OCI-LY1 (cell line): ENCODE measurements around the gene MYO9A.

Source experiments
- H2AFZ ChIP-seq: fragments of 200-600 bp; sonication (generic), shearing (Covaris generic); 2 replicates; pipeline ENCODE4 v1.6.0; 2014; ENCODE audit warnings: antibody characterized with exemption, mild to moderate bottlenecking, low read length
- H3F3A ChIP-seq: fragments of 200-600 bp; sonication (generic), shearing (Covaris generic); 2 replicates; pipeline ENCODE4 v1.6.0; 2014; ENCODE audit warnings: mild to moderate bottlenecking, antibody characterized with exemption, low read length, moderate library complexity; ENCODE audit not compliant: insufficient read depth
- H3K27ac ChIP-seq: fragments of 200-600 bp; sonication (generic); 2 replicates; pipeline ENCODE4 v1.5.1; 2014; ENCODE audit warnings: low read length, mixed run types, mild to moderate bottlenecking, low read depth; ENCODE audit not compliant: poor library complexity, severe bottlenecking
- H3K27me3 ChIP-seq: fragments of 200-600 bp; sonication (generic); 2 replicates; pipeline ENCODE4 v1.6.0; 2014; ENCODE audit warnings: antibody characterized with exemption, mild to moderate bottlenecking, low read length, moderate library complexity; ENCODE audit not compliant: insufficient read depth
- H3K36me3 ChIP-seq: fragments of 200-600 bp; sonication (generic); 2 replicates; pipeline ENCODE4 v1.6.1; 2014; ENCODE audit warnings: mild to moderate bottlenecking, antibody characterized with exemption, low read length, moderate library complexity, mixed read lengths; ENCODE audit not compliant: insufficient read depth
- H3K4me1 ChIP-seq: fragments of 200-600 bp; sonication (generic); 2 replicates; pipeline ENCODE4 v1.5.1; 2014; ENCODE audit warnings: mild to moderate bottlenecking, low read length, moderate library complexity; ENCODE audit not compliant: insufficient read depth, severe bottlenecking
- H3K4me2 ChIP-seq: fragments of 200-600 bp; sonication (generic), shearing (Covaris generic); 2 replicates; pipeline ENCODE4 v1.6.1; 2014; ENCODE audit warnings: low read length
- H3K4me3 ChIP-seq: fragments of 200-600 bp; sonication (generic); 2 replicates; pipeline ENCODE4 v1.5.1; 2014; ENCODE audit warnings: low read length, low read depth, mild to moderate bottlenecking, mixed read lengths; ENCODE audit not compliant: poor library complexity, severe bottlenecking
- H3K79me2 ChIP-seq: fragments of 200-600 bp; shearing (Covaris generic); 2 replicates; pipeline ENCODE4 v1.6.1; 2016; ENCODE audit warnings: mixed run types, low read length, mixed read lengths; ENCODE audit not compliant: insufficient read depth
- H3K9ac ChIP-seq: fragments of 200-600 bp; sonication (generic), shearing (Covaris generic); 2 replicates; pipeline ENCODE4 v1.6.1; 2014; ENCODE audit warnings: mild to moderate bottlenecking, low read length, mixed read lengths
- H3K9me2 ChIP-seq: fragments of 200-600 bp; sonication (generic), shearing (Covaris generic); 2 replicates; pipeline ENCODE4 v1.6.1; 2014; ENCODE audit warnings: low read depth, mild to moderate bottlenecking, low read length, mixed read lengths
- H3K9me3 ChIP-seq: fragments of 200-600 bp; shearing (Covaris generic); 2 replicates; pipeline ENCODE4 v1.6.1; 2014; ENCODE audit warnings: low read length, mixed read lengths
- H4K20me1 ChIP-seq: fragments of 200-600 bp; sonication (generic), shearing (Covaris generic); 2 replicates; pipeline ENCODE4 v1.6.0; 2016; ENCODE audit warnings: mild to moderate bottlenecking, low read length; ENCODE audit not compliant: insufficient read depth
- EZH2 ChIP-seq: fragments of 200-600 bp; sonication (generic), shearing (Covaris generic); IDR thresholded peaks from 2 replicates; pipeline ENCODE4 v1.8.0; 2017; ENCODE audit warnings: borderline replicate concordance, mixed run types, mild to moderate bottlenecking, antibody characterized with exemption, low read length, moderate library complexity, mixed read lengths
- TF ChIP-seq, protein P1 (sequence below): fragments of 200-600 bp; sonication (generic), shearing (Covaris generic); IDR thresholded peaks from 2 replicates; pipeline ENCODE4 v1.5.1; 2017; ENCODE audit warnings: mild to moderate bottlenecking, antibody characterized with exemption, low read length, moderate library complexity, mixed read lengths

The MYO9A gene

DNA sequence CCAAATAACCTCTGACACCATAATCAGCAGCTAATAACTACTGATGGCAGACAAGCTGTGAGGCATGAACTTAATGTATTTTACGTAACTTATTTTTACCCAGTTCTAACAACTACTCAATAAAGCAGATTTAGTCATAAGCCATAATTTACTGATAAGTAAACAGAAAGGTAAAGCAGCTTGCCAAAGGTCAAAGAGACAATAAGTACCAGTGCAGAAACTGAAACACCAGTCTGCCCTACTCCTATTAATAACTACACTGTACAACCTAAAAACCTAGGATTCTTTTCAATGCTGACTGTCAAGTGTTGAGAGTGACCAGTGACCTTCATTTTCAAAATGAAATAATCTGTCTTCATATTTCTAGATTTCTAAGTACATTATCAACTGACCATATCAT, 155.4 kb downstream of the MYO9A start:
- H3K27ac ChIP-seq: no peak overlapping the region
- no peak overlapping the region for H3K4me2 ChIP-seq
- no peaks in the 10 kb centered on the region for H3K4me1 ChIP-seq
- H3K9me2 ChIP-seq: no peaks in the 10 kb centered on the region
- H3F3A ChIP-seq: no peaks in the 10 kb centered on the region
- no peaks in the 10 kb centered on the region for H3K79me2 ChIP-seq
- H3K27me3 ChIP-seq: no peaks in the 10 kb centered on the region
- H2AFZ ChIP-seq: no peak overlapping the region
- TF ChIP-seq, protein P1, sequence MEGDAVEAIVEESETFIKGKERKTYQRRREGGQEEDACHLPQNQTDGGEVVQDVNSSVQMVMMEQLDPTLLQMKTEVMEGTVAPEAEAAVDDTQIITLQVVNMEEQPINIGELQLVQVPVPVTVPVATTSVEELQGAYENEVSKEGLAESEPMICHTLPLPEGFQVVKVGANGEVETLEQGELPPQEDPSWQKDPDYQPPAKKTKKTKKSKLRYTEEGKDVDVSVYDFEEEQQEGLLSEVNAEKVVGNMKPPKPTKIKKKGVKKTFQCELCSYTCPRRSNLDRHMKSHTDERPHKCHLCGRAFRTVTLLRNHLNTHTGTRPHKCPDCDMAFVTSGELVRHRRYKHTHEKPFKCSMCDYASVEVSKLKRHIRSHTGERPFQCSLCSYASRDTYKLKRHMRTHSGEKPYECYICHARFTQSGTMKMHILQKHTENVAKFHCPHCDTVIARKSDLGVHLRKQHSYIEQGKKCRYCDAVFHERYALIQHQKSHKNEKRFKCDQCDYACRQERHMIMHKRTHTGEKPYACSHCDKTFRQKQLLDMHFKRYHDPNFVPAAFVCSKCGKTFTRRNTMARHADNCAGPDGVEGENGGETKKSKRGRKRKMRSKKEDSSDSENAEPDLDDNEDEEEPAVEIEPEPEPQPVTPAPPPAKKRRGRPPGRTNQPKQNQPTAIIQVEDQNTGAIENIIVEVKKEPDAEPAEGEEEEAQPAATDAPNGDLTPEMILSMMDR: no peak
- no peak for TF ChIP-seq EZH2
- H4K20me1 ChIP-seq: no peaks in the 10 kb centered on the region
- peaks cover 5% of the 10 kb centered on the region; the same call in 1 of the 2 replicates for H3K36me3 ChIP-seq
- no peaks in the 10 kb centered on the region for H3K9me3 ChIP-seq
- no peak overlapping the region for H3K4me3 ChIP-seq
- H3K9ac ChIP-seq: no peak overlapping the region

DNA sequence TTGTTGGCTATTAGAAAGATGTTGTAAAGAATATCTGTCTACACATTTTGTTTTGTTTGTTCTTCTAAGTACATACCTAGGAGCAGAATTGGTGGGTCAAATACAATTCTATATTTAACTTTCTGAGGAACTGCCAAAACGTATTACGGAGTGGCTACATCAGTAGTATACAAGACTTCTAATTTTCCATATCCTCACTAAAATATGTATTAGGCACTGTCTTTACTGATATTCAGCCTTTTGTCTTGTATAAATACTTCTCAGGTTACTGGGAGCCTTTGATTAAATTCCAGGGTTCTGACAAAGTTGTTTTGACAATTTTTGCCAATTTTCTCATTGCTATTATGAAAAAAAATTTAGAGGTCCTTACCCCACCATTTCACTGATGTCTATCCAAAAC, 160.9 kb downstream of the MYO9A start:
- H3K4me3 ChIP-seq: no peak overlapping the region
- no peak overlapping the region for H2AFZ ChIP-seq

DNA sequence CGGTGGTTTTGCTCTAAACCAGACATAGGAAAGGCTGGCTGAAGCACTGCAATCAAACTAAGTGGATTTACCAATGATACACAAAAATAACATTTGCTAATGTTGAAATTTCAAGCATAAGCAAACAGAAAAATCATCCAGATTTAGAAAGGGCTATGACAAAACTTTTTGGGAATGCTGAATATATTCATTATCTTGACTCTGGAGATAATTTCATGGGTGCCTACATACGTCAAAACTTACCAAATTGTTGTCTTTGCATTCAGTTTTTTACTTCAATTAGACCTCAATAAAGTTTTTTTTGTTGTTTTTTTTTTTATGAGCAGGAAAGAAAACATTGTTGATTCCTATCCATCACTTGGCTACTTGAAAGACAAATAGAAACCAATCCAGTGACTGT, 166.8 kb downstream of the MYO9A start:
- Histone ChIP-seq H3K9me2 (no peaks in the 10 kb centered on the region), H2AFZ (no peak overlapping the region), H3K9me3 (no peaks in the 10 kb centered on the region), H4K20me1 (no peaks in the 10 kb centered on the region), H3K36me3 (no peaks in the 10 kb centered on the region), H3F3A (no peaks in the 10 kb centered on the region), H3K27ac (no peak overlapping the region), H3K4me3 (no peak overlapping the region), H3K4me1 (no peaks in the 10 kb centered on the region), H3K27me3 (no peaks in the 10 kb centered on the region), H3K79me2 (no peaks in the 10 kb centered on the region), H3K9ac (no peak overlapping the region), H3K4me2 (no peak overlapping the region)
- no peak for TF ChIP-seq EZH2
- TF ChIP-seq, protein P1: no peak

More for the DNA sequence above, 160.9 kb downstream of the MYO9A start:
- H3K36me3 ChIP-seq: peaks cover 5% of the 10 kb centered on the region; the same call in 1 of the 2 replicates
- no peaks in the 10 kb centered on the region for H3F3A ChIP-seq
- no peak overlapping the region for H3K4me2 ChIP-seq
- H4K20me1 ChIP-seq: no peaks in the 10 kb centered on the region
- no peaks in the 10 kb centered on the region for H3K79me2 ChIP-seq
- H3K9me2 ChIP-seq: no peaks in the 10 kb centered on the region
- no peak for TF ChIP-seq EZH2
- TF ChIP-seq, protein P1: no peak
- H3K9me3 ChIP-seq: no peaks in the 10 kb centered on the region
- H3K9ac ChIP-seq: no peak overlapping the region
- H3K27ac ChIP-seq: no peak overlapping the region
- no peaks in the 10 kb centered on the region for H3K4me1 ChIP-seq
- no peaks in the 10 kb centered on the region for H3K27me3 ChIP-seq
